ENCODE results near the gene RASGRP1.

RASGRP1 gene

DNA sequence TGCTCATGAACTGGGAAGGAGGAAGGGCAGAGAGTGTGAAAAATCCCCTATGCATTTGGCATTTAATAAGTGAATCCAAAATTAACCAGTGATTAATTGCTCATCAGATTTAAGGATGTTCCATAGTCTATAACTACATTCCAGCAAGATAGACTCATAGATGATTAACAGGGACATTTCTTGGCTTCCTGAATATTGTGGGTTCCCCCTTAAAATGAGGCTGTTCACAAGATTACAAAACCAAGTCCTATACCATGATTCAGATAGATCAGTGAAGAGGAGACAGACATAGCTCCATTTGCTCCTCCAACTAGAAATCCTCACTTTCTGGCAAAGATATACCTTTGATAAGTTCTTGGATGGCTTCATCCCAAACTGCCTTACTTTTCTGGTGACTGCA is 15.4 kb downstream of the RASGRP1 start:
- ATAC-seq, result no peak
- no peak for TF ChIP-seq RARB (CRISPR knock-in tag; IDR thresholded peaks at IDR 0.05)
- TF ChIP-seq ZC3H10 (CRISPR knock-in tag; IDR thresholded peaks at IDR 0.05), result no peak
- no peak for TF ChIP-seq ISL1 (CRISPR knock-in tag; IDR thresholded peaks at IDR 0.05)
- no peak for TF ChIP-seq ZNF70 (CRISPR knock-in tag; IDR thresholded peaks at IDR 0.05)
- no peak for TF ChIP-seq ZFP3 (CRISPR knock-in tag; IDR thresholded peaks at IDR 0.05)
- no peak for TF ChIP-seq GLIS3 (CRISPR knock-in tag; IDR thresholded peaks at IDR 0.05)
- TF ChIP-seq TCF4 (CRISPR knock-in tag; IDR thresholded peaks at IDR 0.05; ENCODE audit: borderline replicate concordance), result no peak

DNA sequence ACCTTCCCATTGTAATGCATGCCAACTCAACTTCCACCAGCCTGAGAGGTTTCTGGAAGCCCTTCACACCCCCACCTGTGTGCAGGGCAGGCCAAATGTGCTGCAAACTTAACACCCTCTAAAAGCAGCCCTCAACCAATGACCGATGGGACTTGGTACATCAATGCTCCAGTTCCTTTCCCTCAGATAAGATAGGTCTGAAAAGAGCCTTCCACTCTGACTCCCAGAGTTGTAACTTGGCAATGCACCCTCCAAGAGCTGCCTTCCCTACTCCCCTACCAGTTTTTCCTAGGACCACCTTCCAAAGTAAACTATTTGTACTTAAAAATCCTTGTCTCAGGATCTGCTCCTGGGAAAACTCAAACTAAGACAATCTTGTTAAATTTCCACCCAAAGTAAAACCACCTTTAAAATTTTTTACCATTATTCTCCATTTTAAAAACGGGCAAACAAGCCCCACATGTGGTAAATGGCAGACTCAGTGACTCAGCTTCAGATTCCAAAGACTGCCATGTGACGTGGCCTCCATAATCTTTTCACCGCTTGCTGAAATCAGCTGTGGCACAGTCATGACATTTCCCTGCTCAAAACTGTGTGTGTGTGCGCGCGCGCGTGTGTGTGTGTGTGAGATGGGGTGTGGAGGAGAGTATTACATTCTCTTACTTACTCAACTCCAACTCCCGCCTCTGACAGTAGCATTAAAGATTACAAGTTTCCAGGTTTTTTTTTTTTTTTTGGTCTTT is 17.2 kb downstream of the RASGRP1 start:
- no peak for ATAC-seq
- TF ChIP-seq BACH2 (CRISPR knock-in tag; IDR thresholded peaks at IDR 0.05; ENCODE audit: borderline replicate concordance) (no peak), TCF4 (CRISPR knock-in tag; IDR thresholded peaks at IDR 0.05; ENCODE audit: borderline replicate concordance) (no peak), GLIS3 (CRISPR knock-in tag; IDR thresholded peaks at IDR 0.05) (no peak), ZFP30 (CRISPR knock-in tag; IDR thresholded peaks at IDR 0.05) (no peak), ZNF8 (CRISPR knock-in tag; IDR thresholded peaks at IDR 0.05) (no peak), PPARA (CRISPR knock-in tag; IDR thresholded peaks at IDR 0.05; ENCODE audit: borderline replicate concordance) (no peak)
- TF ChIP-seq, protein P1, sequence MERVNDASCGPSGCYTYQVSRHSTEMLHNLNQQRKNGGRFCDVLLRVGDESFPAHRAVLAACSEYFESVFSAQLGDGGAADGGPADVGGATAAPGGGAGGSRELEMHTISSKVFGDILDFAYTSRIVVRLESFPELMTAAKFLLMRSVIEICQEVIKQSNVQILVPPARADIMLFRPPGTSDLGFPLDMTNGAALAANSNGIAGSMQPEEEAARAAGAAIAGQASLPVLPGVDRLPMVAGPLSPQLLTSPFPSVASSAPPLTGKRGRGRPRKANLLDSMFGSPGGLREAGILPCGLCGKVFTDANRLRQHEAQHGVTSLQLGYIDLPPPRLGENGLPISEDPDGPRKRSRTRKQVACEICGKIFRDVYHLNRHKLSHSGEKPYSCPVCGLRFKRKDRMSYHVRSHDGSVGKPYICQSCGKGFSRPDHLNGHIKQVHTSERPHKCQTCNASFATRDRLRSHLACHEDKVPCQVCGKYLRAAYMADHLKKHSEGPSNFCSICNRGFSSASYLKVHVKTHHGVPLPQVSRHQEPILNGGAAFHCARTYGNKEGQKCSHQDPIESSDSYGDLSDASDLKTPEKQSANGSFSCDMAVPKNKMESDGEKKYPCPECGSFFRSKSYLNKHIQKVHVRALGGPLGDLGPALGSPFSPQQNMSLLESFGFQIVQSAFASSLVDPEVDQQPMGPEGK (CRISPR knock-in tag; IDR thresholded peaks at IDR 0.05; ENCODE audit: borderline replicate concordance), result no peak

DNA sequence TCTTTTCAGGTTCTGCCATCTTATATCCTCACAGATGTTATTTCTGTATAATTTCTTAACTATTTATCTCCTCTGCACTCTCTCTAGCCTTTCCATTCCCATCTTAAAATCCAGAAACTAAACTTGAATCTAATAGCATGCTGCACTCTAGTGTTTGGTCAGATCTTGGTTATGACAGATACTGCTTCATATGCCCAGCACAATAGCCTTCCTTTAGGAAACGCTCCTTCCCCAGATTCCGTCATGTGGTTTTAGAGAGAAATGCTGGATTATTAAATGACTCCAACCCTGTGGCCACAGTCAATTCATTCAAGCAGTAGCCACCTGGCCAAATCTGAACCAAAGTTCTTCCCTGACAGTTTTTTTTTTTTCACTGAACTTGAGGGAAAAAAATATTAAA is 19.4 kb downstream of the RASGRP1 start:
- TF ChIP-seq OSR1 (CRISPR knock-in tag; IDR thresholded peaks at IDR 0.05) (no peak), ZNF70 (CRISPR knock-in tag; IDR thresholded peaks at IDR 0.05) (no peak)
- no peak for ATAC-seq

DNA sequence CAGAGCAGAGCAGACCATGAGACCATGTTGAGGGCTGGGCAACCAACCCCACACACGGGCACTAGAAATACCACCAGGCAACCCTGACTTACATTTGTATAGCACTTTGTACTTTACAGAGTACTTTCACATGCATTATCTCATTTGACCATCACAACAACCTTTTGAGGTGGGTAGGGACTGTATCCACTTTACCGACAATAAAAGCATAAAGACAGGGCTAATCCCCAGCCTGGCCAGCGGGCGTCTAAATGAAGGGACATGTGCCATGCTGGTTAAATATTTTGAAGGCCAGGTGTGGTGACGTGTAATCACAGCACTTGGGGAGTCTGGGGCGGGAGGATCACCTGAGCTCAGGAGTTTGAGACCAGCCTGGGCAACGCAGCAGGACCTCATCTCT is 23.6 kb downstream of the RASGRP1 start:
- no peak for ATAC-seq
- TF ChIP-seq, protein P1 (CRISPR knock-in tag; IDR thresholded peaks at IDR 0.05; ENCODE audit: borderline replicate concordance), result no peak
- TF ChIP-seq ZC3H10 (CRISPR knock-in tag; IDR thresholded peaks at IDR 0.05), result no peak
- no peak for TF ChIP-seq TCF4 (CRISPR knock-in tag; IDR thresholded peaks at IDR 0.05; ENCODE audit: borderline replicate concordance)

GRCh38 chr15:38540510-38540909 is 24.1 kb downstream of the RASGRP1 start:
- TF ChIP-seq ISL1 (CRISPR knock-in tag; IDR thresholded peaks at IDR 0.05), result no peak
- no peak for TF ChIP-seq PPARA (CRISPR knock-in tag; IDR thresholded peaks at IDR 0.05; ENCODE audit: borderline replicate concordance)
- TF ChIP-seq SNAI2 (CRISPR knock-in tag; IDR thresholded peaks at IDR 0.05), result no peak
- no peak for TF ChIP-seq RARB (CRISPR knock-in tag; IDR thresholded peaks at IDR 0.05)
- no peak for TF ChIP-seq GLIS3 (CRISPR knock-in tag; IDR thresholded peaks at IDR 0.05)
- no peak for TF ChIP-seq CREB5 (CRISPR knock-in tag; IDR thresholded peaks at IDR 0.05; ENCODE audit: low read depth)
- TF ChIP-seq ESRRG (CRISPR knock-in tag; IDR thresholded peaks at IDR 0.05), result no peak
- TF ChIP-seq, protein P1 (CRISPR knock-in tag; IDR thresholded peaks at IDR 0.05; ENCODE audit: borderline replicate concordance), result no peak
- no peak for TF ChIP-seq ARNTL (CRISPR knock-in tag; IDR thresholded peaks at IDR 0.05; ENCODE audit: borderline replicate concordance, low read depth)
- no peak for TF ChIP-seq TOX (CRISPR knock-in tag; IDR thresholded peaks at IDR 0.05; ENCODE audit: borderline replicate concordance)
- no peak for TF ChIP-seq ZFP3 (CRISPR knock-in tag; IDR thresholded peaks at IDR 0.05)
- TF ChIP-seq CSDC2 (CRISPR knock-in tag; IDR thresholded peaks at IDR 0.05), result no peak
- no peak for TF ChIP-seq ZNF8 (CRISPR knock-in tag; IDR thresholded peaks at IDR 0.05)
- TF ChIP-seq, protein P2, sequence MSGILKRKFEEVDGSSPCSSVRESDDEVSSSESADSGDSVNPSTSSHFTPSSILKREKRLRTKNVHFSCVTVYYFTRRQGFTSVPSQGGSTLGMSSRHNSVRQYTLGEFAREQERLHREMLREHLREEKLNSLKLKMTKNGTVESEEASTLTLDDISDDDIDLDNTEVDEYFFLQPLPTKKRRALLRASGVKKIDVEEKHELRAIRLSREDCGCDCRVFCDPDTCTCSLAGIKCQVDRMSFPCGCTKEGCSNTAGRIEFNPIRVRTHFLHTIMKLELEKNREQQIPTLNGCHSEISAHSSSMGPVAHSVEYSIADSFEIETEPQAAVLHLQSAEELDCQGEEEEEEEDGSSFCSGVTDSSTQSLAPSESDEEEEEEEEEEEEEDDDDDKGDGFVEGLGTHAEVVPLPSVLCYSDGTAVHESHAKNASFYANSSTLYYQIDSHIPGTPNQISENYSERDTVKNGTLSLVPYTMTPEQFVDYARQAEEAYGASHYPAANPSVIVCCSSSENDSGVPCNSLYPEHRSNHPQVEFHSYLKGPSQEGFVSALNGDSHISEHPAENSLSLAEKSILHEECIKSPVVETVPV (CRISPR knock-in tag; IDR thresholded peaks at IDR 0.05), result no peak
- TF ChIP-seq ZFP30 (CRISPR knock-in tag; IDR thresholded peaks at IDR 0.05), result no peak
- TF ChIP-seq BACH2 (CRISPR knock-in tag; IDR thresholded peaks at IDR 0.05; ENCODE audit: borderline replicate concordance), result no peak
- TF ChIP-seq ZC3H10 (CRISPR knock-in tag; IDR thresholded peaks at IDR 0.05), result no peak
- no peak for TF ChIP-seq ZNF70 (CRISPR knock-in tag; IDR thresholded peaks at IDR 0.05)

More at GRCh38 chr15:38540510-38540909, 24.1 kb downstream of the RASGRP1 start:
- ATAC-seq, result no peak

Measured in SK-N-SH treated with all-trans-retinoic acid at 6 μM for 48 hours (cell line).